ENCODE measurements around the gene VDR. TPM values are rescaled to one million over a fixed set of nuclear protein-coding genes. Genes with fewer than 3 reads are reported as not detected.

The VDR gene
- total RNA-seq, 1 experiment from 2014 or later = 9.5 TPM

GRCh38 chr12:47868552-47869031 is 36.2 kb downstream of the VDR start:
- no peak overlapping the region for H3K4me3 ChIP-seq (replicated peaks in 1 of 2; ENCODE audit: low read depth in 1 of 2, low read length in 2 of 2)
- no peaks in the 10 kb centered on the region for H3K9me3 ChIP-seq (ENCODE audit: control insufficient read depth in 1 of 2, insufficient read depth in 1 of 2, low read depth in 1 of 2, low read length in 2 of 2)
- H3K9me2 ChIP-seq (ENCODE audit: insufficient read depth) = no peaks in the 10 kb centered on the region
- peaks cover 0 to 10% of the 10 kb centered on the region in 2 experiments; a peak in 2 of 4 replicates for H3K4me1 ChIP-seq (ENCODE audit: control insufficient read depth in 1 of 2, insufficient read depth in 2 of 2, low read length in 2 of 2)
- no peak overlapping the region for H3K4me2 ChIP-seq (ENCODE audit: low read length)
- intact Hi-C loops (cut with micrococcal nuclease) = no loop called here
- no peaks in the 10 kb centered on the region for H4K20me1 ChIP-seq (ENCODE audit: insufficient read depth)
- no peak overlapping the region for H3K9ac ChIP-seq (ENCODE audit: low read length)
- H3K27ac ChIP-seq (ENCODE audit: low read depth, low read length) = no peak overlapping the region
- H3K36me3 ChIP-seq (ENCODE audit: control insufficient read depth in 1 of 2, insufficient read depth in 2 of 2, low read length in 2 of 2) = no peaks in the 10 kb centered on the region
- POLR2A ChIA-PET = no interaction called here
- no peak for ATAC-seq
- H3K79me2 ChIP-seq (ENCODE audit: insufficient read depth, low read length) = no peaks in the 10 kb centered on the region
- TF ChIP-seq POLR2AphosphoS5 (IDR thresholded peaks at IDR 0.05; ENCODE audit: low read depth, low read length) (no peak), ELF1 (IDR thresholded peaks at IDR 0.05; ENCODE audit: borderline replicate concordance, low read depth) (no peak), ZNF274 (IDR thresholded peaks at IDR 0.05; ENCODE audit: low read depth, low read length) (no peak), ZFX (IDR thresholded peaks at IDR 0.05) (no peak), EZH2phosphoT487 (IDR thresholded peaks at IDR 0.05; ENCODE audit: borderline replicate concordance) (no peak), ZBTB33 (IDR thresholded peaks at IDR 0.05; ENCODE audit: extremely low read depth, insufficient replicate concordance, low read length) (no peak), CTCF (IDR thresholded peaks at IDR 0.05 in 2 of 3, conservative IDR thresholded peaks at IDR 0.05 in 1 of 3; ENCODE audit: borderline replicate concordance in 1 of 3, insufficient read depth in 1 of 3, low read depth in 2 of 3, low read length in 2 of 3) (no peak), YY1 (IDR thresholded peaks at IDR 0.05; ENCODE audit: extremely low read depth, insufficient replicate concordance, low read depth, low read length) (no peak), EZH2 (IDR thresholded peaks at IDR 0.05) (no peak), MAX (IDR thresholded peaks at IDR 0.05) (no peak), FOSL1 (IDR thresholded peaks at IDR 0.05; ENCODE audit: low read depth) (no peak), ATF3 (IDR thresholded peaks at IDR 0.05) (no peak), POLR2A (IDR thresholded peaks at IDR 0.05; ENCODE audit: borderline replicate concordance, extremely low read depth, insufficient read depth, insufficient read length) (no peak), SIN3A (IDR thresholded peaks at IDR 0.05; ENCODE audit: low read depth) (no peak), SP1 (IDR thresholded peaks at IDR 0.05; ENCODE audit: low read depth) (no peak), JUND (IDR thresholded peaks at IDR 0.05) (no peak), CBX3 (IDR thresholded peaks at IDR 0.05; ENCODE audit: low read depth) (no peak), REST (IDR thresholded peaks at IDR 0.05; ENCODE audit: low read depth) (no peak)
- no peaks in the 10 kb centered on the region for H3K27me3 ChIP-seq (ENCODE audit: insufficient read depth, low read length)
- CTCF ChIA-PET = no interaction called here
- BruUV-seq (replicated peaks) = no TSS peak
- H2AFZ ChIP-seq (ENCODE audit: low read depth, low read length, poor library complexity, severe bottlenecking) = no peak overlapping the region
- DNase-seq (ENCODE audit: low read depth, low spot score) = no peak
- RAD21 ChIA-PET (ENCODE audit: low non-redundant PET in 1 of 2, low total read pairs in 2 of 2, uncharacterized antibody in 2 of 2, unreplicated experiment in 2 of 2) = no interaction called here

Measured in HCT116 (cell line).